Brain microvascular endothelial cell (primary cell): ENCODE results near the gene C3orf62.

Experiments
- DNase-seq: peaks from one replicate; pipeline ENCODE4 v3.0.0-alpha.2; 2020
- H3K27ac ChIP-seq: fragments of 250-450 bp; sonication (Bioruptor Pico); 2 replicates; pipeline ENCODE4 v1.5.1; 2020; ENCODE audit warnings: mild to moderate bottlenecking, moderate library complexity
- H3K27me3 ChIP-seq: fragments of 250-450 bp; sonication (Bioruptor Pico); replicated peaks from 2 replicates; pipeline ENCODE4 v1.5.1; 2020; ENCODE audit warnings: mild to moderate bottlenecking
- H3K36me3 ChIP-seq: fragments of 250-450 bp; sonication (Bioruptor Pico); replicated peaks from 2 replicates; pipeline ENCODE4 v1.5.1; 2020; ENCODE audit warnings: mild to moderate bottlenecking
- H3K4me3 ChIP-seq: 2 replicates; pipeline ENCODE4 v1.5.1; 2011; ENCODE audit warnings: low read depth, mild to moderate bottlenecking, control low read depth, low read length, moderate library complexity
- CTCF ChIP-seq: IDR thresholded peaks from 2 replicates; pipeline ENCODE4 v1.5.1; 2011; ENCODE audit warnings: low read depth, mild to moderate bottlenecking, moderate library complexity, low read length, control low read depth, inconsistent platforms; ENCODE audit errors: missing control alignments
- in situ Hi-C: cut with HindIII; loops from 2 replicates; pipeline ENCODE4 v1.10.0; 2017; ENCODE audit warnings: low sequenced_read_pairs, low pct_ligation_motif_present

C3orf62 gene

GRCh38 chr3:49273825-49274532 is 3.1 kb downstream of the C3orf62 start:
- no peak for DNase-seq
- Histone ChIP-seq H3K36me3 (peaks cover 6% of the 10 kb centered on the region), H3K27ac (no peak overlapping the region), H3K27me3 (no peaks in the 10 kb centered on the region), H3K4me3 (no peak overlapping the region)
- no peak for TF ChIP-seq CTCF
- in situ Hi-C loops = no loop called here

GRCh38 chr3:49271047-49271446 is 6.0 kb downstream of the C3orf62 start:
- TF ChIP-seq CTCF = no peak
- Histone ChIP-seq H3K27ac (no peak overlapping the region), H3K36me3 (no peaks in the 10 kb centered on the region), H3K27me3 (no peaks in the 10 kb centered on the region), H3K4me3 (no peak overlapping the region)
- in situ Hi-C loops = no loop called here
- no peak for DNase-seq

- no peaks in the 10 kb centered on the region for H3K36me3 ChIP-seq
- DNase-seq = no peak
- no peaks in the 10 kb centered on the region for H3K27me3 ChIP-seq
- H3K4me3 ChIP-seq = no peak overlapping the region
- H3K27ac ChIP-seq = no peak overlapping the region
- no peak for TF ChIP-seq CTCF
- in situ Hi-C loops = no loop called here
These were observed 6.9 kb downstream of the C3orf62 start for GRCh38 chr3:49270156-49270500.

- no peak for TF ChIP-seq CTCF
- no peaks in the 10 kb centered on the region for H3K27me3 ChIP-seq
- no peak for DNase-seq
- no peak overlapping the region for H3K4me3 ChIP-seq
- H3K27ac ChIP-seq = no peak overlapping the region
- H3K36me3 ChIP-seq = no peaks in the 10 kb centered on the region
- in situ Hi-C loops = no loop called here
These were observed 7.4 kb downstream of the C3orf62 start for GRCh38 chr3:49269443-49270155.

- no peak overlapping the region for H3K4me3 ChIP-seq
- DNase-seq = no peak
- H3K27ac ChIP-seq = no peak overlapping the region
- in situ Hi-C loops = no loop called here
- H3K36me3 ChIP-seq = no peaks in the 10 kb centered on the region
- no peak for TF ChIP-seq CTCF
- H3K27me3 ChIP-seq = no peaks in the 10 kb centered on the region
These were observed 10.5 kb downstream of the C3orf62 start for GRCh38 chr3:49266410-49267095.
